Spleen (tissue), 11 donors: Measurements from ENCODE around the gene PTPRN2. TPM values are rescaled to one million over a fixed set of nuclear protein-coding genes. Genes with fewer than 3 reads are reported as not detected.

ENCODE experiments used
- DNase-seq: peaks from one replicate; pipeline ENCODE4 v3.0.0-alpha.2; 2020
- H3K27ac ChIP-seq, 8 donors: fragments of 200-600 bp; sonication (generic) in 7 of 8; 1 replicate in 4 of 8; 2 replicates in 4 of 8; pipeline versions ENCODE4 v1.5.0 to v1.8.0; 2016 to 2021; ENCODE audit warnings: inconsistent platforms in 4 of 8, mild to moderate bottlenecking in 4 of 8, moderate library complexity in 1 of 8
- H3K27me3 ChIP-seq, 7 donors: fragments of 200-600 bp; sonication (generic) in 6 of 7; replicated peaks in 1 of 7; 1 replicate in 4 of 7; 2 replicates in 3 of 7; pipeline versions ENCODE4 v1.5.0 to v1.8.0; 2016 to 2021; ENCODE audit warnings: inconsistent platforms in 3 of 7, mild to moderate bottlenecking in 1 of 7
- H3K36me3 ChIP-seq, 6 donors: fragments of 200-600 bp; sonication (generic) in 5 of 6; 1 replicate in 4 of 6; 2 replicates in 2 of 6; pipeline versions ENCODE4 v1.5.0 to v1.8.0; 2016 to 2021; ENCODE audit warnings: inconsistent platforms in 2 of 6
- H3K4me1 ChIP-seq, 6 donors: fragments of 200-600 bp; sonication (generic) in 5 of 6; 1 replicate in 3 of 6; 2 replicates in 3 of 6; pipeline versions ENCODE4 v1.5.0 to v1.8.0; 2016 to 2021; ENCODE audit warnings: inconsistent platforms in 3 of 6
- H3K4me3 ChIP-seq, 8 donors: fragments of 200-600 bp; sonication (generic) in 7 of 8; 1 replicate in 4 of 8; 2 replicates in 4 of 8; pipeline versions ENCODE4 v1.5.0 to v1.8.0; 2016 to 2021; ENCODE audit warnings: inconsistent platforms in 4 of 8, mild to moderate bottlenecking in 4 of 8, moderate library complexity in 2 of 8
- H3K9me3 ChIP-seq, 8 donors: fragments of 200-600 bp; sonication (generic) in 7 of 8; 1 replicate in 4 of 8; 2 replicates in 4 of 8; pipeline versions ENCODE4 v1.5.0 to v1.8.0; 2016 to 2021; ENCODE audit warnings: inconsistent platforms in 4 of 8
- CTCF ChIP-seq, 11 experiments: fragments of 200-600 bp in 7 of 11; fragments of 450-650 bp in 4 of 11; sonication (generic) in 4 of 11; IDR thresholded peaks in 8 of 11; conservative IDR thresholded peaks in 3 of 11; 1 replicate in 7 of 11; 2 replicates in 4 of 11; pipeline versions ENCODE4 v1.4.0 to v1.8.0; 2016 to 2021; ENCODE audit warnings: antibody characterized with exemption in 11 of 11, inconsistent platforms in 4 of 11, mild to moderate bottlenecking in 1 of 11
- POLR2A ChIP-seq, 3 donors: fragments of 450-650 bp; IDR thresholded peaks; one replicate each; pipeline ENCODE4 v1.5.1; 2017; ENCODE audit warnings: antibody characterized with exemption in 3 of 3, mild to moderate bottlenecking in 1 of 3
- POLR2AphosphoS5 ChIP-seq, 3 donors: sonication (generic); formaldehyde crosslinking; IDR thresholded peaks; one replicate each; pipeline ENCODE4 v1.5.1; 2017; ENCODE audit warnings: antibody characterized with exemption in 3 of 3
- WGBS, 5 donors: extraction: QIAGEN DNeasy Blood & Tissue Kit in 3 of 5; methylation state at CpG; one replicate each; pipeline versions ENCODE4 v1.1.5 to v1.1.7; 2013 to 2018; 5-methylcytosine and 5-hydroxymethylcytosine counted together
- intact Hi-C: fragments of 100-400 bp; cut with DNase I; formaldehyde crosslinking; loops from one replicate; pipeline ENCODE4 v1.15.0; 2023; ENCODE audit warnings: low total_unique reads
- polyA plus RNA-seq, 3 donors: library from polyadenylated mRNA; stranded (reverse); fragments of 200-250 nt; gene quantifications; one replicate each; pipeline ENCODE4 v1.2.1, GENCODE V29; 2013
- total RNA-seq, 7 donors: library from RNA; depleted of rRNA in 3 of 7; stranded (reverse); fragments of >200 nt in 3 of 7; fragmentation: NEBNext Ultra II Directional in 4 of 7; extraction: Animal tissue kit (Norgen Biotek cat#: 25700) in 4 of 7; gene quantifications; one replicate each; pipeline versions ENCODE4 v1.1.0 to v1.2.1, GENCODE V29; 2016 to 2021
- donor health status: healthy with polysubstance abuse.
- donor health status: DM: no; HTN: no; CAD: no; lungs with moderate emphysema.
- donor health status: DM: no; HTN: no; CAD: no.
- donor health status: Bipolar disorder and iron deficiency.
- donor health status: healthy.
- donor health status: DM: no; HTN: no; CAD: no.
- donor health status: DM: yes; HTN: yes; CAD: no.

PTPRN2 gene
- total and polyA plus RNA-seq, 10 donors = 7.0 to 22.8 (median 16.8) TPM

GRCh38 chr7:158023157-158023556 is 564.5 kb downstream of the PTPRN2 start:
- Histone ChIP-seq H3K4me3 (no peak overlapping the region), H3K9me3 (no peaks in the 10 kb centered on the region), H3K27me3 (peaks cover 0 to 6% (median 0%) of the 10 kb centered on the region in 7 donors), H3K27ac (no peak overlapping the region), H3K4me1 (peaks cover 0 to 11% (median 2%) of the 10 kb centered on the region in 6 donors), H3K36me3 (no peaks in the 10 kb centered on the region)
- intact Hi-C loops = no loop called here
- WGBS, 5 donors = 70 to 87% (median 76%) methylated on average over 8 of the region's 8 CpGs
- TF ChIP-seq POLR2AphosphoS5 (IDR thresholded peaks at IDR 0.05) (no peak), POLR2A (IDR thresholded peaks at IDR 0.05) (no peak), CTCF (IDR thresholded peaks at IDR 0.05 in 8 of 11, conservative IDR thresholded peaks at IDR 0.05 in 3 of 11) (no peak)
- peak; percentile 32 for DNase-seq

- TF ChIP-seq POLR2A (IDR thresholded peaks at IDR 0.05) (no peak), POLR2AphosphoS5 (IDR thresholded peaks at IDR 0.05) (no peak), CTCF (IDR thresholded peaks at IDR 0.05 in 8 of 11, conservative IDR thresholded peaks at IDR 0.05 in 3 of 11) (no peak)
- Histone ChIP-seq H3K36me3 (no peaks in the 10 kb centered on the region), H3K9me3 (no peaks in the 10 kb centered on the region), H3K4me3 (no peak overlapping the region), H3K4me1 (peaks cover 0 to 11% (median 2%) of the 10 kb centered on the region in 6 donors), H3K27me3 (peaks cover 0 to 6% (median 0%) of the 10 kb centered on the region in 7 donors), H3K27ac (no peak overlapping the region)
- no peak for DNase-seq
- WGBS, 5 donors = 89 to 95% (median 91%) methylated on average over 7 to 9 of the region's 9 CpGs
- intact Hi-C loops = no loop called here
These were observed 565.0 kb downstream of the PTPRN2 start for GRCh38 chr7:158022601-158023000.

- no peak overlapping the region for H3K4me3 ChIP-seq
- H3K4me1 ChIP-seq = peaks cover 0 to 11% (median 2%) of the 10 kb centered on the region in 6 donors
- no peak overlapping the region for H3K27ac ChIP-seq
- DNase-seq = peak; percentile 49
- TF ChIP-seq CTCF (IDR thresholded peaks at IDR 0.05 in 8 of 11, conservative IDR thresholded peaks at IDR 0.05 in 3 of 11) = no peak
- no peak for TF ChIP-seq POLR2A (IDR thresholded peaks at IDR 0.05)
- no peak for TF ChIP-seq POLR2AphosphoS5 (IDR thresholded peaks at IDR 0.05)
- H3K27me3 ChIP-seq = peaks cover 0 to 6% (median 0%) of the 10 kb centered on the region in 7 donors
- no peaks in the 10 kb centered on the region for H3K36me3 ChIP-seq
- WGBS, 5 donors = 85 to 96% (median 92%) methylated on average over 4 of the region's 4 CpGs
- no peaks in the 10 kb centered on the region for H3K9me3 ChIP-seq
- intact Hi-C loops = no loop called here
These were observed 565.8 kb downstream of the PTPRN2 start for GRCh38 chr7:158021836-158022235.

- H3K4me1 ChIP-seq = peaks cover 0 to 11% (median 2%) of the 10 kb centered on the region in 6 donors
- no peaks in the 10 kb centered on the region for H3K9me3 ChIP-seq
- no peak overlapping the region for H3K4me3 ChIP-seq
- no peak for DNase-seq
- peaks cover 0 to 13% (median 0%) of the 10 kb centered on the region in 7 donors for H3K27me3 ChIP-seq
- TF ChIP-seq CTCF (IDR thresholded peaks at IDR 0.05 in 8 of 11, conservative IDR thresholded peaks at IDR 0.05 in 3 of 11) (no peak), POLR2A (IDR thresholded peaks at IDR 0.05) (no peak), POLR2AphosphoS5 (IDR thresholded peaks at IDR 0.05) (no peak)
- no peaks in the 10 kb centered on the region for H3K36me3 ChIP-seq
- 91 to 97% (median 91%) methylated on average over 8 of the region's 8 CpGs for WGBS, 5 donors
- intact Hi-C loops = no loop called here
- H3K27ac ChIP-seq = no peak overlapping the region
These were observed 566.9 kb downstream of the PTPRN2 start for GRCh38 chr7:158020706-158021095.
